GM18858 (cell line): ENCODE measurements around the gene KCNH5.

Source experiments
- ATAC-seq: cut with Tn5 transposase; IDR thresholded peaks from one replicate; pipeline ENCODE4 v1.9.1; 2021; ENCODE audit not compliant: unreplicated experiment

The KCNH5 gene, protein sequence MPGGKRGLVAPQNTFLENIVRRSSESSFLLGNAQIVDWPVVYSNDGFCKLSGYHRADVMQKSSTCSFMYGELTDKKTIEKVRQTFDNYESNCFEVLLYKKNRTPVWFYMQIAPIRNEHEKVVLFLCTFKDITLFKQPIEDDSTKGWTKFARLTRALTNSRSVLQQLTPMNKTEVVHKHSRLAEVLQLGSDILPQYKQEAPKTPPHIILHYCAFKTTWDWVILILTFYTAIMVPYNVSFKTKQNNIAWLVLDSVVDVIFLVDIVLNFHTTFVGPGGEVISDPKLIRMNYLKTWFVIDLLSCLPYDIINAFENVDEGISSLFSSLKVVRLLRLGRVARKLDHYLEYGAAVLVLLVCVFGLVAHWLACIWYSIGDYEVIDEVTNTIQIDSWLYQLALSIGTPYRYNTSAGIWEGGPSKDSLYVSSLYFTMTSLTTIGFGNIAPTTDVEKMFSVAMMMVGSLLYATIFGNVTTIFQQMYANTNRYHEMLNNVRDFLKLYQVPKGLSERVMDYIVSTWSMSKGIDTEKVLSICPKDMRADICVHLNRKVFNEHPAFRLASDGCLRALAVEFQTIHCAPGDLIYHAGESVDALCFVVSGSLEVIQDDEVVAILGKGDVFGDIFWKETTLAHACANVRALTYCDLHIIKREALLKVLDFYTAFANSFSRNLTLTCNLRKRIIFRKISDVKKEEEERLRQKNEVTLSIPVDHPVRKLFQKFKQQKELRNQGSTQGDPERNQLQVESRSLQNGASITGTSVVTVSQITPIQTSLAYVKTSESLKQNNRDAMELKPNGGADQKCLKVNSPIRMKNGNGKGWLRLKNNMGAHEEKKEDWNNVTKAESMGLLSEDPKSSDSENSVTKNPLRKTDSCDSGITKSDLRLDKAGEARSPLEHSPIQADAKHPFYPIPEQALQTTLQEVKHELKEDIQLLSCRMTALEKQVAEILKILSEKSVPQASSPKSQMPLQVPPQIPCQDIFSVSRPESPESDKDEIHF

DNA sequence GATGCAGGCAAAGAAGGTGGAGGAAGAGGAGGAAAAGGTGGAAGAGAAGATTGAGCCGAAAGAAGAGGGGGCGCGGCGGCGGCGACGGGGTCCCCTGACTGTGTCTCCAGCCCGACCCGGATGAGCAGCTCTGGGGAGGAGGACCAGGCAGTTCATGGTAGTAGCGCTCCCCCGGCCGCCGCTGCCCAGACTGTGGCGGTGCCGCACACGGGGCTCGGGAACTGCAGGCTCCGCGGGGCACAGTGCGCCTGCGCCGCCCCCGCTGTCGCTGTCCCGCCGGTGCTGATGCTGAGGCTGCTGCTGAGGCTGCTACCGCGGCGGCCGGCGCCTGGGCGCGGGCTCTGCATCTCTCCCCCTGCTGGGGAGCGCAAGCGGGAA is at the start of gene KCNH5:
Gene KCNH5 (minus strand): TSS at position 225 of the 378 bp plus-strand sequence. CDS start 272 bp downstream, outside the sequence.
- no peak for ATAC-seq

DNA sequence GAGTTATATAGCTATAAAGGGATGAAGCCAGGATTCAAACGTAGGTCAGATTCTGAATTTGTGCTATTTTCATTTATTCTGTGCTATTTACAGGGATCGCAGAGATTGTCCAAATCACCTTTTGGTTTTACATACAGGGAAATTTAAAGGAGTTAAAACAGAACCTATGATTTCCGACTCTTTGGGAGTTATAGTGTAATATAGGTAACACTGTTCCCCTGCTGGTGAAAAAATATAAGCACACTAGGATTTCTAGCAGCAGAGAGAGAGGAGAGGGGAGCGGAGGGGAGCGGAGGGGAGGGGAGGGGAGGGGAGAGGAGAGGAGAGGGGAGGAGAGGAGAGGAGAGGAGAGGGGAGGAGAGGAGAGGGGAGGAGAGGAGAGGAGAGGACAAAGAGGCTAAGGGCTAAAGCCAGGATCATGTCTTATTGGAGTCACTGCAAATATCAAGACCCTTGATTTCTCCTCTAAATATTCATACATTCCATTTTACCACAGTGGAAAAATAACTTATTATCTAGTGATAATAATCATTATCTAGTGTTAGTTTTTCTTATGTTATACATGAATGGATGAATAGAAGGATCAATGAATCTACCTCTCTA is 46.2 kb upstream of the KCNH5 start:
- no peak for ATAC-seq

GRCh38 chr14:63088865-63089264 is 43.6 kb upstream of the KCNH5 start:
- no peak for ATAC-seq

GRCh38 chr14:63078569-63078968 is 33.3 kb upstream of the KCNH5 start:
- ATAC-seq: no peak

DNA sequence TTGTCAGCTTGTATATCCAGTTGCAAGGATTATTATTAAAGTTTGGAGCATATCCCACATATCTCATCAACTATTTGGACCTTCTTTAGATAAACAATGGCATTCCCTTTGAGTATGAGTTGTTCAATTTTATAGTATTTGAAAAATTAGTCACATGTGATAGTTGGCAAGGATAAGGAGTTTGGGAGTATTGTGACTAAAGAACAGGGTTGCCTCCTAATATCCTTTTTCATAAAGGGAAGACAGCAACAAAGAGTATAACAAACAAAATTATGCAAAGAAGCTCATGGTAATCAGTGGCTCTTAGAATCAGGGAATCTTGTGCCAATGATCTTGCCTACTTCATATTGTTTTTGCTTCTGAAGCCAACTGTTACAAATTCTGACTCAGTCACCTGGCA is 31.2 kb upstream of the KCNH5 start:
- no peak for ATAC-seq

DNA sequence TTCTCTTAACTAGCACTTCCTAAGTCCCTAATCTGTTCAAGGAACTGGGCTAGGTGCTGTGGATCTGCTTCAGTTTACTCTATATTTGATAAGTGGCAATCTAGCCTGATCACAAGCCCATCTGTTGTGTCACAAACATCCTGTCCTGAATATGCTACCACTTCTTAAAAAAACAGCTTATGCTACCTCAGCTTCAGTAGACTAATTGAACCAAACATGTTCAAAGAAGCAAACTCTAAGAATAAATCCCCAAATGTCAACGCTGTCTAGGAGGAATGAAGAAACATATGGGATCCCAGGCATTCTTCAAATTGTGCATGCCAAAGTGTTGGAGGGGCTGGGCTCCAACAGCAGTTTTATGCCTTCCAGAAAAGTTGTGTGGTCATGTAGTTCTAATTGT is 10.4 kb upstream of the KCNH5 start:
- ATAC-seq: no peak

DNA sequence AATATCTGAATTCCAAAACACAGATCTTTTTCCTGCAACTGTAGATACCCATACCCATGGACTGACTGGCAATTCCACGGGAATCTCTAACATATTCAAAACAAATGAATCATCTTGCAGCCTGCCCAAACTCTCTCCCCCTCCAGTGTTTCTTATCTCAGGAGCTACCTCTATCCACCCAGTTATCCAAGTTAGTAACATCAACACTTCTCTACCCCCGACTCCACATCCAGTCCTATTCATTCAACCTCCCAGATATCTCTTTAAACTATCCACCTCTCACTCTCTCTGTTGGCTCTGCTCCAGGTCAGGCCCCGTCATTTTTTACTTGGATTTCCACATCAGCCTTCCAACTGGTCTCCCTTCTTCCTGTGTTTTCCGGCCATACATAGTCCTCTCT is 6.7 kb upstream of the KCNH5 start:
- no peak for ATAC-seq

GRCh38 chr14:63051301-63051700 is 6.0 kb upstream of the KCNH5 start:
- no peak for ATAC-seq

DNA sequence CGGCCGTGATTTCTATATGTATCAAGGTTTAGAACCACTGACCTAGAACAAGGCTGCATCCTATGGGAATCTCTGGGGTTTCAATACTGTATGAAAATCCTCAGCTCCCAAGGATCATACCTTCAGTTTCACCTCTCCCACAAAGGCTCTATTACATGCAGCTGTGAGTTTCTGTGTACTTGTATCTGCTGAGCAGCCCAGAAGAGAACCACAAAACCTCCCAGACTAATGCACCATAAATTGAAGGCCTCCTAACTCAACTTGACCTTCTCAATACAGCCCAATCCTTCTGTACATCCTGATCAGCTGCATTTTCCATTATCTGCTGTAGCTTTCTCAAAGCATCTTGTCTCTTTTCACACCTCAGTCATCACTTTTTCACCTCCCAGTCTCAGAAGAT is 5.4 kb upstream of the KCNH5 start:
- no peak for ATAC-seq

- ATAC-seq: no peak
Measured at GRCh38 chr14:63046339-63047268, 1.3 kb upstream of the KCNH5 start.

DNA sequence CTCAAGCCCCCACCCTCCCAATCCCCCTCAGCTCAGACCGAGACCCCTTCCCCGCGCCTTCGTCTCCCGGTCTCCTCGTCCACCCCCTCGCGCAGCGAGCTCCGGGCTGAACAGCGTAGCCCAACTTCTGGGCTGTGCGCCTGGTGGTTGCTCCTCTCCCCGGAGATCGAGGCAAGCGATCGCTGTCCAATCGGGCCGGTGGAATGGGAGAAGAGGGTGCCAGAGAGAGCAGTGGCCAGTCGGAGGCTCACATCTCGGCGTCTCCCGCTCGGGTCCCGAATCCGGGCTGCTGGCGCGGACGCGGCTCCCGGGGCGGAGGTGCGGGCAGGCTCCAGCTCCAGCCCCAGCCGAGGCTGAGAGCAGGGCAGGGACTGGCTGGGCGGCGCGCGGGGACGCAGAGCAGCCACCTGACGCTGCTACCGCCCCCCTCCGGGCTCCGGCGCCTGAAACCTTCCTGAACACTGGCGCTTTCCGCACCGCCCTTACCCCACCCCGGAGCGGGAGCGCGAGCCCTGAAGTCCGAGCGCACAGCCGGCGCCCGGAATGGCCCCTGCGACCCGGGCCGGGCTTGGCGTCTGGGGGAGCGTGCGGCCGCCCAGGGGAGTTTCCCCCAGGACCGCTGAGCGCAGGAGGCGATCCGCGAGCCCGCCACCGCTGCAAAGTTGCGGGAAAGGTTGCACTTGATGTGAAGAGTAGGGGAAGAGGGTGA is 508 bp upstream of the KCNH5 start:
- ATAC-seq: no peak

- no peak for ATAC-seq
Measured at GRCh38 chr14:63039866-63040265, 5.4 kb downstream of the KCNH5 start.

GRCh38 chr14:63032641-63033040 is 12.6 kb downstream of the KCNH5 start:
- ATAC-seq: no peak

- no peak for ATAC-seq
Measured at GRCh38 chr14:63032076-63032475, 13.2 kb downstream of the KCNH5 start.

DNA sequence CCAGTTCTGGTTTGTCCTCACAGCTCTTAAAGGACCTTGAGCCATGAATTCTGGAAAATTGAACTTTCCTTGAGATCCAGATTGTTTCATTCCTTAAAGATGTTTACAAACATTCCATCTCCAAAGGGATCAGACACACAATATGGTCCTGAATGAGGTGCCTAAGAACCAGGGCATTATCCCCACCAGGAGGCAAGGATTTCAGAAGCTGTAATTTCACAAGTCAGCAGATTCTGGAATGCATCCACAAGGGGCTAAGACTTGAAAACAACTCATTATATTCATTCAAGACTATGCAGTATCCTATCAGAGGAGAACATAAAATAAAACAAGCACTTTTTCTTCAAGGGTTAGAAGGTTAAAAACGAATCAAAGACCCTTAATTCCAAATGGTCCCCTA is 15.1 kb downstream of the KCNH5 start:
- ATAC-seq: no peak

DNA sequence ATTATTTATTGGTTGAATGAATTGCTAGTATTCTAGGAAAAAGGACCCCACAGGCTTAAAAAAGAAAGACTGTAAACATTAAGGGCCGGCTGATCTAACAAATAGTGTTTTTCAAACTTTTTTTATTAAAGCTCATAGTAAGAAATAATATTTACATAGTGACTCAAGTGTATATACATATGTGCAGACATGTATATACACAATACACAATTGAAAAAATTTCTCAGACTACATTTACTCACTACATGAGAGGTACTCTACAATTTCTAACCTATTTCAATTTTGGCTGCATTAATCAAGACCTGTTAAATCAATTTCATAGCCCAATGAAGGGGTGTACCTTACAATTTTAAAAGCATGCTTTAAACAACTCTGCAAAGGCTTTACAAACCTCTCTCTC is 17.5 kb downstream of the KCNH5 start:
- ATAC-seq: no peak

GRCh38 chr14:63026491-63026890 is 18.8 kb downstream of the KCNH5 start:
- ATAC-seq: no peak

- ATAC-seq: no peak
Measured at GRCh38 chr14:63014621-63015020, 30.6 kb downstream of the KCNH5 start.

GRCh38 chr14:63012171-63012570 is 33.1 kb downstream of the KCNH5 start:
- ATAC-seq: no peak

DNA sequence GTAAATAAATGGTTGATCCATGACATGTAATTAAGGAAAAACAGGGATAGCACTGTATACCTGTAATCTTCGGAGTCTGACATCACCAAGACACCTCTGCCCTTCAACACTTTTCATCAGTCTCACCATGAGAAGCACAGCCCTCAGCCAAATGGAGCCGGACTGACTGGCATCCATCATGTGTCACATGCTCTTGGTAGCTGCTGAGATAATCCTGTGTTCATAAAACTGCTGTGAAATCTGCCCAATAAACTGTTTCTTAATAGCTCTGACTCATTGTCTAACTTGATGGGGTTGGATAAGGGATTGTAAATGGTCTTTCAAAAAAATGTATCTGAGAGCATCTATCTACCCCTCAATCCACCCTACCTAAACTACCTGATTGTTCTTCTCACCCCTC is 33.6 kb downstream of the KCNH5 start:
- no peak for ATAC-seq
